ENCODE results near the gene PTPRN2.
"Not testable (repeated sequence)": the region's sequence is repeated elsewhere in the genome, so short reads cannot be mapped to it uniquely, and the experiment has no call there.

Gene PTPRN2

DNA sequence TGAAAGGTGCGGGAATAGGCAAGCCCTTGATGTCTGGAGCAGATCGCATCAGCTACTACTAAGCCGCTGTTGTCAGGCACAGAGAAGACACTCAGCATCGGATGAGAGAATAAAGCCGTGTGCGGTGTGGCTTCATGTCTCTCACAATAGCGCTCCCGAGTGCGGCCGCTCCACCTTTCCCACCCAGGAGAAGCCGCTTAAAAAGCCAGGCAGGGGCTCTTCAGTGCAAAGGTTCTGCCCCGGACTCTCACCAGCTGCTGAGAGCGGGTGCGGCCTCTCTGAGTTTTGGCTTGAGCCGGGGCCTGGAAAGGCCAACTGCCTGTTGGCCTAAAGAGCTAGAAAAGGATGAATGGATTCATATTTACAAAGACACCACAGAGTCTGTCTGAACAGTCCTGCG is 650.2 kb downstream of the PTPRN2 start:
- no peak overlapping the region for H3K27ac Mint-ChIP-seq
- H3K9me3 Mint-ChIP-seq = peaks cover 52% of the 10 kb centered on the region
- peaks cover 4% of the 10 kb centered on the region for H3K27me3 Mint-ChIP-seq (ENCODE audit: low read depth, poor library complexity)
- no peak for DNase-seq
- peaks cover 16% of the 10 kb centered on the region for H3K36me3 Mint-ChIP-seq (ENCODE audit: low read depth)
- no peaks in the 10 kb centered on the region for H3K4me1 Mint-ChIP-seq
- TF ChIP-seq, protein P1, sequence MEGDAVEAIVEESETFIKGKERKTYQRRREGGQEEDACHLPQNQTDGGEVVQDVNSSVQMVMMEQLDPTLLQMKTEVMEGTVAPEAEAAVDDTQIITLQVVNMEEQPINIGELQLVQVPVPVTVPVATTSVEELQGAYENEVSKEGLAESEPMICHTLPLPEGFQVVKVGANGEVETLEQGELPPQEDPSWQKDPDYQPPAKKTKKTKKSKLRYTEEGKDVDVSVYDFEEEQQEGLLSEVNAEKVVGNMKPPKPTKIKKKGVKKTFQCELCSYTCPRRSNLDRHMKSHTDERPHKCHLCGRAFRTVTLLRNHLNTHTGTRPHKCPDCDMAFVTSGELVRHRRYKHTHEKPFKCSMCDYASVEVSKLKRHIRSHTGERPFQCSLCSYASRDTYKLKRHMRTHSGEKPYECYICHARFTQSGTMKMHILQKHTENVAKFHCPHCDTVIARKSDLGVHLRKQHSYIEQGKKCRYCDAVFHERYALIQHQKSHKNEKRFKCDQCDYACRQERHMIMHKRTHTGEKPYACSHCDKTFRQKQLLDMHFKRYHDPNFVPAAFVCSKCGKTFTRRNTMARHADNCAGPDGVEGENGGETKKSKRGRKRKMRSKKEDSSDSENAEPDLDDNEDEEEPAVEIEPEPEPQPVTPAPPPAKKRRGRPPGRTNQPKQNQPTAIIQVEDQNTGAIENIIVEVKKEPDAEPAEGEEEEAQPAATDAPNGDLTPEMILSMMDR (IDR thresholded peaks at IDR 0.05) = no peak
- no peak overlapping the region for H3K4me3 Mint-ChIP-seq

DNA sequence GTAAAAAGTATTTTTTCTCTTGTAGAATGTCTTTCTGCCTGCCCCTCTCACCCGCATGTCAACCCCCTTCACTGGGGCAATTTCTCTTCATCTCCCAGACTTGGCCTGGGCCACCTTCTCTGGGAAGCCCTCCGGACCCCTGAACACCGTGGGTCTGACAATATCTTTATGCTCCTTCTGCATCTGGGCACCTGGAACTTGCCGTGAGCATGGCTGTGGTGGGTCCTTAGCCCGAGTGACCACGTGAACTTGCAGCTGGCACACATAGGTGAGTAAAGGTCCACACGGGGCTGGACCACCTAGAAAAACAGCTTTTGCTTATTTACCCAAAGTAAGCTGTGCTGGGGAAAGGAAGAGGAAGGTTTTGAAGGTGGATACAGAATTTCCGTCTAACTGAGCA is 650.6 kb downstream of the PTPRN2 start:
- Mint-ChIP-seq H3K9me3 (peaks cover 52% of the 10 kb centered on the region), H3K4me1 (no peaks in the 10 kb centered on the region), H3K36me3 (ENCODE audit: low read depth) (peaks cover 19% of the 10 kb centered on the region), H3K27ac (no peak overlapping the region), H3K4me3 (no peak overlapping the region), H3K27me3 (ENCODE audit: low read depth, poor library complexity) (peaks cover 4% of the 10 kb centered on the region)
- no peak for DNase-seq
- TF ChIP-seq, protein P1 (IDR thresholded peaks at IDR 0.05) = no peak

- not testable (repeated sequence) for H3K27ac Mint-ChIP-seq; H3K4me3 Mint-ChIP-seq; H3K27me3 Mint-ChIP-seq (ENCODE audit: low read depth, poor library complexity); H3K4me1 Mint-ChIP-seq; DNase-seq
- peaks cover 19% of the 10 kb centered on the region for H3K36me3 Mint-ChIP-seq (ENCODE audit: low read depth)
- H3K9me3 Mint-ChIP-seq = peaks cover 63% of the 10 kb centered on the region
These were observed 651.9 kb downstream of the PTPRN2 start for GRCh38 chr7:157935721-157936120.

DNA sequence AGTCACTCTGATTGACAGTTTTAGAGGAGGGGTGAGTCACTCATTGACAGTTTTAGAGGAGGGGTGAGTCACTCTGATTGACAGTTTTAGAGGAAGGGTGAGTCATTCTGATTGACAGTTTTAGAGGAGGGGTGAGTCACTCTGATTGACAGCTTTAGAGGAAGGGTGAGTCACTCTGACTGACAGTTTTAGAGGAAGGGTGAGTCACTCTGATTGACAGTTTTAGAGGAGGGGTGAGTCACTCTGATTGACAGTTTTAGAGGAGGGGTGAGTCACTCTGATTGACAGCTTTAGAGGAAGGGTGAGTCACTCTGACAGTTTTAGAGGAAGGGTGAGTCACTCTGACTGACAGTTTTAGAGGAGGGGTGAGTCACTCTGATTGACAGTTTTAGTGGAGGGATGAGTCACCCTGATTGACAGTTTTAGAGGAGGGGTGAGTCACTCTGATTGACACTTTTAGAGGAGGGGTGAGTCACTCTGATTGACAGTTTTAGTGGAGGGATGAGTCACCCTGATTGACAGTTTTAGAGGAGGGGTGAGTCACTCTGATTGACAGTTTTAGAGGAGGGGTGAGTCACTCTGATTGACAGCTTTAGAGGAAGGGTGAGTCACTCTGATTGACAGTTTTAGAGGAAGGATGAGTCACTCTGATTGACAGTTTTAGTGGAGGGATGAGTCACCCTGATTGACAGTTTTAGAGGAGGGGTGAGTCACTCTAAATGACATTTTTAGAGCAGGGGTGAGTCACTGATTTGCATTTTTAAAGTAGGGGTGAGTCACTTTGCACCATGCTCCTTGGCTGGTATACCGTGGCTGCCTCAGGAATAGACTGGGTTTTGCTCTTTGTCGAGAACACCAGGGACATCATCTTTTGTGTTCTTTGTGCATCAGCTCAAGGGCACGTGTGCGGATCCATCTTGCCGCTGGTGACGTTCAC is 654.1 kb downstream of the PTPRN2 start:
- Mint-ChIP-seq H3K27me3 (ENCODE audit: low read depth, poor library complexity) (peaks cover 14% of the 10 kb centered on the region), H3K36me3 (ENCODE audit: low read depth) (peaks cover 19% of the 10 kb centered on the region), H3K9me3 (peaks cover 59% of the 10 kb centered on the region)
- not testable (repeated sequence) for H3K4me3 Mint-ChIP-seq, DNase-seq, H3K4me1 Mint-ChIP-seq, H3K27ac Mint-ChIP-seq

DNA sequence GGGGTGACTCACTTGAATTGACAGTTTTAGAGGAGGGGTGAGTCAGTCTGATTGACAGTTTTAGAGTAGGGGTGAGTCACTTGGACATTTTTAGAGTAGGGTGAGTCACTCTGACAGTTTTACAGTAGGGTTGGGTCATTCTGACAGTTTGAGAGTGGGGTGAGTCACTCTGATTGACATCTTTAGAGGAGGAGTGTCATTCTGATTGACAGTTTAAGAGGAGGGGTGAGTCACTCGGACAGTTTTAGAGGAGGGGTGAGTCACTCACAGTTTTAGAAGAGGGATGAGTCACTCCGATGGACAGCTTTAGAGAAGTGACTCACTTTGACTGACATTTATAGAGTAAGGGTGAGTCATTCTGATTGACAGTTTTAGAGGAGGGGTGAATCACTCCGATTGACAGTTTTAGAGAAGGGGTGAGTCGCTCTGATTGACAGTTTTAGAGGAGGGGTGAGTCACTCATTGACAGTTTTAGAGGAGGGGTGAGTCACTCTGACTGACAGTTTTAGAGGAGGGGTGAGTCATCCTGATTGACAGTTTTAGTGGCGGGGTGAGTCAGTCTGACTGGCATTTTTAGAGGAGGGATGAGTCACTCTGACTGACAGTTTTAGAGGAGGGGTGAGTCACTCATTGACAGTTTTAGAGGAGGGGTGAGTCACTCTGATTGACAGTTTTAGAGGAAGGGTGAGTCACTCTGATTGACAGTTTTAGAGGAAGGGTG is 655.0 kb downstream of the PTPRN2 start:
- TF ChIP-seq, protein P1 (IDR thresholded peaks at IDR 0.05) = no peak
- Mint-ChIP-seq H3K27me3 (ENCODE audit: low read depth, poor library complexity) (peaks cover 14% of the 10 kb centered on the region), H3K27ac (peak overlapping the region; percentile 70), H3K4me3 (no peak overlapping the region), H3K4me1 (peaks cover 8% of the 10 kb centered on the region), H3K9me3 (peaks cover 59% of the 10 kb centered on the region), H3K36me3 (ENCODE audit: low read depth) (peaks cover 19% of the 10 kb centered on the region)
- DNase-seq = no peak

GRCh38 chr7:157930926-157931466 is 656.6 kb downstream of the PTPRN2 start:
- no peak overlapping the region for H3K4me3 Mint-ChIP-seq
- H3K4me1 Mint-ChIP-seq = peaks cover 8% of the 10 kb centered on the region
- DNase-seq = no peak
- peaks cover 14% of the 10 kb centered on the region for H3K27me3 Mint-ChIP-seq (ENCODE audit: low read depth, poor library complexity)
- peak overlapping the region; percentile 61 for H3K27ac Mint-ChIP-seq
- TF ChIP-seq, protein P1 (IDR thresholded peaks at IDR 0.05) = no peak
- peaks cover 47% of the 10 kb centered on the region for H3K9me3 Mint-ChIP-seq
- peaks cover 15% of the 10 kb centered on the region for H3K36me3 Mint-ChIP-seq (ENCODE audit: low read depth)

Measured in nephron progenitor cell (in vitro differentiated cells).